Testis (tissue), 3 donors: ENCODE data around the gene ZC3H18. TPM values are rescaled to one million over a fixed set of nuclear protein-coding genes. Genes with fewer than 3 reads are reported as not detected.
A peak's percentile ranks its signal among the peaks of the same experiment; 100 is the strongest.

ENCODE experiments used
- DNase-seq: peaks from one replicate; pipeline ENCODE4 v3.0.0-alpha.2; 2019
- H3K27ac ChIP-seq, 2 donors: fragments of 200-600 bp; sonication (generic); one replicate each; pipeline ENCODE4 v1.5.1; 2019
- H3K27me3 ChIP-seq: fragments of 200-600 bp; sonication (generic); one replicate; pipeline ENCODE4 v1.5.1; 2019
- H3K36me3 ChIP-seq: fragments of 200-600 bp; sonication (generic); one replicate; pipeline ENCODE4 v1.5.1; 2017; ENCODE audit warnings: low read depth; ENCODE audit errors: missing control alignments
- H3K4me1 ChIP-seq: fragments of 200-600 bp; sonication (generic); one replicate; pipeline ENCODE4 v1.5.1; 2019
- H3K4me3 ChIP-seq, 2 donors: fragments of 200-600 bp; sonication (generic); one replicate each; pipeline ENCODE4 v1.5.1; 2017 to 2019
- H3K9me3 ChIP-seq: fragments of 200-600 bp; sonication (generic); one replicate; pipeline ENCODE4 v1.5.1; 2017
- CTCF ChIP-seq, 3 experiments: fragments of 450-650 bp in 2 of 3; fragments of 200-600 bp in 1 of 3; sonication (generic) in 1 of 3; IDR thresholded peaks; one replicate each; pipeline ENCODE4 v1.5.1; 2016 to 2019; ENCODE audit warnings: antibody characterized with exemption in 3 of 3, mild to moderate bottlenecking in 2 of 3, moderate library complexity in 1 of 3
- POLR2A ChIP-seq: fragments of 450-650 bp; IDR thresholded peaks from one replicate; pipeline ENCODE4 v1.6.1; 2017; ENCODE audit warnings: antibody characterized with exemption, mild to moderate bottlenecking, moderate library complexity
- WGBS, 2 donors: methylation state at CpG; one replicate each; pipeline ENCODE4 v1.1.5; 2018; 5-methylcytosine and 5-hydroxymethylcytosine counted together
- intact Hi-C: fragments of 100-400 bp; cut with DNase I; formaldehyde crosslinking; loops from one replicate; pipeline ENCODE4 v1.15.1; 2023; ENCODE audit warnings: low total_unique reads
- polyA plus RNA-seq: library from polyadenylated mRNA; stranded (reverse); fragments of 350-450 nt; fragmentation: Illumina TruSeq; extraction: RNeasy Lipid Tissue Mini Kit (QIAGEN cat#74804); gene quantifications from one replicate; pipeline ENCODE4 v1.2.3, GENCODE V29; 2014; ENCODE audit warnings: low read depth, low replicate concordance; ENCODE audit not compliant: insufficient read depth
- total RNA-seq, 2 donors: library from RNA; depleted of rRNA; stranded (reverse); fragments of >200 nt; gene quantifications; one replicate each; pipeline ENCODE4 v1.2.3, GENCODE V29; 2016

The ZC3H18 gene
- total and polyA plus RNA-seq, 3 donors from 2014 or later: 53.8 to 63.7 (median 59.6) TPM

DNA sequence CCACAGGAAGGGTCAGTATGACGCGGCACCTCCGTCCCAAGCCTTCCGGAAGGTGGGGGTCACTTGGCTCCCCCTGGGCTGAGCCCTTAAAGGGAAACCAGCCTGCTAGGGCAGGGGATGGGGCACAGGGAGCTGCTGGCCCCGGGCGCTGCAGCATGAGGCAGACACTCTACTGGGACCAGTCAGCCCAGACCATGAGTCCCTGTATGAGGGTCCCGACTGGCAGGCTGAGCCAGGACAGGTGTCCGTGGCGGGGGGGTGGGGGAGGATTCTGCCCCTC is 43.4 kb upstream of the ZC3H18 start:
- Histone ChIP-seq H3K4me3 (no peak overlapping the region), H3K27me3 (no peaks in the 10 kb centered on the region), H3K36me3 (no peaks in the 10 kb centered on the region), H3K9me3 (no peaks in the 10 kb centered on the region), H3K4me1 (peaks cover 70% of the 10 kb centered on the region), H3K27ac (no peak overlapping the region)
- no peak for DNase-seq
- TF ChIP-seq CTCF (IDR thresholded peaks at IDR 0.05) (no peak), POLR2A (no peak)
- intact Hi-C loops: no loop called here
- 67% methylated on average over 9 of the region's 9 CpGs; no CpG with 5 or more reads in 1 of the 2 donors for WGBS, 2 donors

GRCh38 chr16:88527186-88527936 is 42.8 kb upstream of the ZC3H18 start:
- Histone ChIP-seq H3K27ac (no peak overlapping the region), H3K4me3 (no peak overlapping the region), H3K27me3 (no peaks in the 10 kb centered on the region), H3K36me3 (no peaks in the 10 kb centered on the region), H3K4me1 (peaks cover 71% of the 10 kb centered on the region), H3K9me3 (no peaks in the 10 kb centered on the region)
- TF ChIP-seq POLR2A (no peak), CTCF (IDR thresholded peaks at IDR 0.05) (peak; percentile 84 to 86 (median 84))
- intact Hi-C loops: no loop called here
- peak; percentile 76 for DNase-seq
- WGBS, 2 donors: 44 to 56% methylated on average over 8 to 30 of the region's 32 CpGs

- H3K36me3 ChIP-seq: no peaks in the 10 kb centered on the region
- H3K27me3 ChIP-seq: no peaks in the 10 kb centered on the region
- intact Hi-C loops: no loop called here
- DNase-seq: no peak
- no peak overlapping the region for H3K4me3 ChIP-seq
- no peak for TF ChIP-seq CTCF (IDR thresholded peaks at IDR 0.05)
- 73 to 77% methylated on average over 18 to 30 of the region's 30 CpGs for WGBS, 2 donors
- peaks cover 69% of the 10 kb centered on the region for H3K4me1 ChIP-seq
- H3K9me3 ChIP-seq: no peaks in the 10 kb centered on the region
- H3K27ac ChIP-seq: no peak overlapping the region
These were observed 42.1 kb upstream of the ZC3H18 start for GRCh38 chr16:88527937-88528743.

- H3K4me3 ChIP-seq: no peak overlapping the region
- 71 to 87% methylated on average over 22 of the region's 22 CpGs for WGBS, 2 donors
- DNase-seq: no peak
- no peaks in the 10 kb centered on the region for H3K36me3 ChIP-seq
- intact Hi-C loops: no loop called here
- TF ChIP-seq CTCF (IDR thresholded peaks at IDR 0.05): no peak
- TF ChIP-seq POLR2A: no peak
- H3K27ac ChIP-seq: no peak overlapping the region
- H3K4me1 ChIP-seq: peaks cover 61% of the 10 kb centered on the region
- no peaks in the 10 kb centered on the region for H3K9me3 ChIP-seq
- no peaks in the 10 kb centered on the region for H3K27me3 ChIP-seq
These were observed 41.3 kb upstream of the ZC3H18 start for GRCh38 chr16:88528902-88529318.
